Stomach (tissue), 9 donors: ENCODE data around the gene COL4A2. TPM values are rescaled to one million over a fixed set of nuclear protein-coding genes. Genes with fewer than 3 reads are reported as not detected.

Source experiments
- DNase-seq, 2 donors: peaks; one replicate each; pipeline versions ENCODE4 v3.0.0 to v3.0.0-alpha.2; 2013 to 2019
- H3K27ac ChIP-seq, 5 donors: fragments of 200-600 bp in 4 of 5; sonication (generic) in 4 of 5; one replicate each; pipeline ENCODE4 v1.5.1; 2013 to 2019; ENCODE audit warnings: mild to moderate bottlenecking in 1 of 5, moderate library complexity in 1 of 5
- H3K27me3 ChIP-seq, 3 donors: fragments of 200-600 bp; sonication (generic); one replicate each; pipeline ENCODE4 v1.5.1; 2017 to 2019; ENCODE audit warnings: mixed run types in 1 of 3
- H3K36me3 ChIP-seq, 4 donors: fragments of 200-600 bp; sonication (generic); 1 replicate in 3 of 4; 2 replicates in 1 of 4; pipeline ENCODE4 v1.5.1; 2016 to 2019
- H3K4me1 ChIP-seq, 4 donors: fragments of 200-600 bp; sonication (generic); one replicate each; pipeline ENCODE4 v1.5.1; 2016 to 2019
- H3K4me3 ChIP-seq, 4 donors: fragments of 200-600 bp; sonication (generic) in 3 of 4; one replicate each; pipeline ENCODE4 v1.5.1; 2016 to 2019; ENCODE audit warnings: mild to moderate bottlenecking in 1 of 4
- H3K9me3 ChIP-seq, 4 donors: fragments of 200-600 bp; sonication (generic); one replicate each; pipeline ENCODE4 v1.5.1; 2016 to 2019
- CTCF ChIP-seq, 7 experiments: fragments of 450-650 bp in 4 of 7; fragments of 200-600 bp in 3 of 7; sonication (generic) in 3 of 7; IDR thresholded peaks; one replicate each; pipeline ENCODE4 v1.5.1; 2016 to 2019; ENCODE audit warnings: antibody characterized with exemption in 7 of 7, control low read depth in 2 of 7, mild to moderate bottlenecking in 1 of 7
- EP300 ChIP-seq: sonication (generic); formaldehyde crosslinking; IDR thresholded peaks from one replicate; pipeline ENCODE4 v1.6.1; 2017; ENCODE audit warnings: antibody characterized with exemption
- POLR2A ChIP-seq, 4 donors: fragments of 450-650 bp; IDR thresholded peaks; one replicate each; pipeline ENCODE4 v1.6.1; 2016; ENCODE audit warnings: antibody characterized with exemption in 4 of 4, control low read depth in 2 of 4, mild to moderate bottlenecking in 1 of 4, moderate library complexity in 1 of 4
- POLR2AphosphoS5 ChIP-seq, 3 donors: sonication (generic); formaldehyde crosslinking; IDR thresholded peaks; one replicate each; pipeline ENCODE4 v1.6.1; 2016; ENCODE audit warnings: antibody characterized with exemption in 3 of 3
- WGBS, 5 donors: extraction: QIAGEN DNeasy Blood & Tissue Kit in 3 of 5; methylation state at CpG; one replicate each; pipeline versions ENCODE4 v1.1.5 to v1.1.7; 2013 to 2018; 5-methylcytosine and 5-hydroxymethylcytosine counted together
- intact Hi-C: fragments of 100-400 bp; cut with DNase I; formaldehyde crosslinking; loops from one replicate; pipeline ENCODE4 v1.15.1; 2023; ENCODE audit warnings: low total_unique reads
- polyA plus RNA-seq, 3 donors: library from polyadenylated mRNA; stranded (reverse); fragments of 200-250 nt; gene quantifications; one replicate each; pipeline ENCODE4 v1.2.3, GENCODE V29; 2013
- total RNA-seq, 5 donors: library from RNA; depleted of rRNA; stranded (reverse); fragments of >200 nt; gene quantifications; one replicate each; pipeline versions ENCODE4 v1.1.0 to v1.2.3, GENCODE V29; 2014 to 2016
- donor health status: healthy with polysubstance abuse.
- donor health status: Bipolar disorder and iron deficiency.
- donor health status: healthy.

Gene COL4A2
- total and polyA plus RNA-seq, 8 donors: 24.0 to 531 (median 214) TPM

GRCh38 chr13:110379905-110380341 lies 72.8 kb downstream of the COL4A2 start:
- peaks cover 0 to 7% (median 0%) of the 10 kb centered on the region in 3 donors for H3K27me3 ChIP-seq
- peak overlapping the region in 2 of 5 donors; percentile 3 to 75 for H3K27ac ChIP-seq
- H3K4me3 ChIP-seq: no peak overlapping the region
- peaks cover 0 to 49% (median 25%) of the 10 kb centered on the region in 4 donors for H3K4me1 ChIP-seq
- TF ChIP-seq CTCF (IDR thresholded peaks at IDR 0.05) (no peak), EP300 (no peak), POLR2AphosphoS5 (IDR thresholded peaks at IDR 0.05) (no peak), POLR2A (IDR thresholded peaks at IDR 0.05) (no peak)
- no peak for DNase-seq
- intact Hi-C loops: no loop called here
- no peaks in the 10 kb centered on the region for H3K36me3 ChIP-seq
- no peaks in the 10 kb centered on the region for H3K9me3 ChIP-seq
- 29 to 47% (median 40%) methylated on average over 4 of the region's 4 CpGs for WGBS, 5 donors

- Histone ChIP-seq H3K4me1 (peaks cover 0 to 47% (median 24%) of the 10 kb centered on the region in 4 donors), H3K9me3 (no peaks in the 10 kb centered on the region), H3K36me3 (no peaks in the 10 kb centered on the region), H3K27ac (peak overlapping the region in 4 of 5 donors; percentile 16 to 75 (median 34)), H3K4me3 (no peak overlapping the region), H3K27me3 (peaks cover 0 to 7% (median 0%) of the 10 kb centered on the region in 3 donors)
- 30 to 60% (median 45%) methylated on average over 14 of the region's 14 CpGs for WGBS, 5 donors
- DNase-seq: no peak
- intact Hi-C loops: no loop called here
- TF ChIP-seq POLR2A (IDR thresholded peaks at IDR 0.05): no peak
- no peak for TF ChIP-seq EP300
- TF ChIP-seq CTCF (IDR thresholded peaks at IDR 0.05): no peak
- no peak for TF ChIP-seq POLR2AphosphoS5 (IDR thresholded peaks at IDR 0.05)
Observed at GRCh38 chr13:110380359-110381028, 73.4 kb downstream of the COL4A2 start.

- Histone ChIP-seq H3K9me3 (no peaks in the 10 kb centered on the region), H3K27me3 (peaks cover 0 to 7% (median 0%) of the 10 kb centered on the region in 3 donors), H3K4me1 (peaks cover 0 to 42% (median 22%) of the 10 kb centered on the region in 4 donors), H3K27ac (peak overlapping the region in 4 of 5 donors; percentile 16 to 75 (median 34)), H3K36me3 (no peaks in the 10 kb centered on the region), H3K4me3 (no peak overlapping the region)
- WGBS, 5 donors: 78 to 87% (median 86%) methylated on average over 12 of the region's 12 CpGs
- no peak for DNase-seq
- TF ChIP-seq POLR2A (IDR thresholded peaks at IDR 0.05): no peak
- no peak for TF ChIP-seq POLR2AphosphoS5 (IDR thresholded peaks at IDR 0.05)
- no peak for TF ChIP-seq CTCF (IDR thresholded peaks at IDR 0.05)
- no peak for TF ChIP-seq EP300
- intact Hi-C loops: no loop called here
Observed at GRCh38 chr13:110381029-110381360, 73.9 kb downstream of the COL4A2 start.

- DNase-seq: no peak
- 69 to 78% (median 73%) methylated on average over 3 of the region's 3 CpGs for WGBS, 5 donors
- intact Hi-C loops: no loop called here
- Histone ChIP-seq H3K4me1 (peaks cover 3 to 38% (median 20%) of the 10 kb centered on the region in 4 donors), H3K4me3 (no peak overlapping the region), H3K9me3 (no peaks in the 10 kb centered on the region), H3K36me3 (no peaks in the 10 kb centered on the region), H3K27ac (peak overlapping the region in 2 of 5 donors; percentile 52 to 75), H3K27me3 (peaks cover 0 to 8% (median 0%) of the 10 kb centered on the region in 3 donors)
- TF ChIP-seq POLR2A (IDR thresholded peaks at IDR 0.05) (no peak), CTCF (IDR thresholded peaks at IDR 0.05) (no peak), POLR2AphosphoS5 (IDR thresholded peaks at IDR 0.05) (no peak), EP300 (no peak)
Observed at GRCh38 chr13:110382229-110382628, 75.1 kb downstream of the COL4A2 start.
